B cell (primary cell): ENCODE data around the gene GRK5. TPM values are rescaled to one million over a fixed set of nuclear protein-coding genes. Genes with fewer than 3 reads are reported as not detected.
A peak's percentile ranks its signal among the peaks of the same experiment; 100 is the strongest.

Experiments
- ATAC-seq: fragments of 200-7000 bp; cut with Tn5 transposase; one replicate; pipeline ENCODE4 v1.10.0; 2021; ENCODE audit warnings: low read depth, mild to moderate bottlenecking, moderate number of reproducible peaks, moderate library complexity
- CTCF ChIA-PET: fragments of 350-600 bp; sonication (Branson Sonifier 250); formaldehyde crosslinking; loops from one replicate; lab custom pipeline; 2021; ENCODE audit warnings: antibody characterized with exemption, inconsistent platforms; lab: Charles Lee
- POLR2A ChIA-PET: fragments of 350-600 bp; sonication (Branson Sonifier 250); formaldehyde crosslinking; loops from one replicate; lab custom pipeline; 2021; ENCODE audit warnings: antibody characterized with exemption; lab: Charles Lee
- DNase-seq: peaks from one replicate; pipeline ENCODE4 v3.0.0; 2013
- H2AFZ ChIP-seq: 2 replicates; pipeline ENCODE4 v1.6.1; 2012; ENCODE audit warnings: mild to moderate bottlenecking, low read depth, low read length; ENCODE audit not compliant: insufficient read depth, poor library complexity, severe bottlenecking
- H3K27ac ChIP-seq, 2 donors: 1 replicate in 1 of 2; 2 replicates in 1 of 2; pipeline ENCODE4 v1.5.1; 2012 to 2013; ENCODE audit warnings: low read length in 2 of 2, mild to moderate bottlenecking in 2 of 2, moderate library complexity in 1 of 2
- H3K27me3 ChIP-seq, 4 experiments: fragments of 200-600 bp in 1 of 4; sonication (generic) in 1 of 4; replicated peaks in 1 of 4; 1 replicate in 2 of 4; 2 replicates in 2 of 4; pipeline versions ENCODE4 v1.6.1 to v1.7.0; 2013 to 2016; ENCODE audit warnings: low read length in 3 of 4, mild to moderate bottlenecking in 2 of 4, mixed read lengths in 1 of 4, moderate library complexity in 1 of 4; ENCODE audit not compliant: insufficient read depth in 4 of 4, control insufficient read depth in 3 of 4; ENCODE audit errors: control extremely low read depth in 1 of 4
- H3K36me3 ChIP-seq, 2 experiments: replicated peaks in 1 of 2; 1 replicate in 1 of 2; 2 replicates in 1 of 2; pipeline versions ENCODE4 v1.6.1 to v1.7.1; 2013; ENCODE audit warnings: low read length in 1 of 2; ENCODE audit not compliant: insufficient read depth in 2 of 2, control insufficient read depth in 1 of 2; ENCODE audit errors: control extremely low read depth in 1 of 2, extremely low read depth in 1 of 2
- H3K4me1 ChIP-seq, 2 donors: fragments of 200-600 bp in 1 of 2; sonication (generic) in 1 of 2; 1 replicate in 1 of 2; 2 replicates in 1 of 2; pipeline versions ENCODE4 v1.5.1 to v1.6.1; 2013 to 2017; ENCODE audit warnings: low read length in 2 of 2; ENCODE audit not compliant: control insufficient read depth in 2 of 2, insufficient read depth in 2 of 2
- H3K4me2 ChIP-seq: replicated peaks from 2 replicates; pipeline ENCODE3; 2012; ENCODE audit warnings: mild to moderate bottlenecking, low read depth, low read length; ENCODE audit not compliant: poor library complexity, severe bottlenecking
- H3K4me3 ChIP-seq, 5 experiments: fragments of 200-600 bp in 1 of 5; sonication (generic) in 1 of 5; 1 replicate in 3 of 5; 2 replicates in 2 of 5; pipeline versions ENCODE4 v1.5.1 to v1.7.0; 2011 to 2016; ENCODE audit warnings: low read length in 4 of 5, mild to moderate bottlenecking in 4 of 5, low read depth in 2 of 5, control low read depth in 1 of 5, moderate library complexity in 1 of 5; ENCODE audit not compliant: insufficient read depth in 1 of 5; ENCODE audit errors: control extremely low read depth in 1 of 5, extremely low read depth in 1 of 5
- H3K79me2 ChIP-seq: fragments of 200-600 bp; sonication (generic); one replicate; pipeline ENCODE4 v1.6.0; 2016; ENCODE audit warnings: low read length; ENCODE audit not compliant: control insufficient read depth, insufficient read depth
- H3K9ac ChIP-seq: fragments of 200-600 bp; sonication (generic); 2 replicates; pipeline ENCODE4 v1.6.1; 2017; ENCODE audit warnings: mild to moderate bottlenecking, low read length, moderate library complexity
- H3K9me3 ChIP-seq, 3 donors: one replicate each; pipeline versions ENCODE4 v1.6.1 to v1.7.1; 2013; ENCODE audit warnings: low read length in 2 of 3; ENCODE audit not compliant: control insufficient read depth in 2 of 3, insufficient read depth in 1 of 3; ENCODE audit errors: control extremely low read depth in 1 of 3
- H4K20me1 ChIP-seq: 2 replicates; pipeline ENCODE4 v1.6.0; 2012; ENCODE audit warnings: mild to moderate bottlenecking, low read length; ENCODE audit not compliant: insufficient read depth, control insufficient read depth, poor library complexity, severe bottlenecking
- H3K27ac Mint-ChIP-seq: one replicate; pipeline ENCODE4 v1.8.0; 2021; ENCODE audit warnings: mixed read lengths
- H3K27me3 Mint-ChIP-seq: one replicate; pipeline ENCODE4 v1.8.0; 2021; ENCODE audit warnings: mixed read lengths
- H3K4me1 Mint-ChIP-seq: one replicate; pipeline ENCODE4 v1.8.0; 2021; ENCODE audit warnings: mixed read lengths
- H3K4me3 Mint-ChIP-seq: one replicate; pipeline ENCODE4 v1.8.0; 2021; ENCODE audit warnings: mixed read lengths
- H3K9me3 Mint-ChIP-seq: one replicate; pipeline ENCODE4 v1.8.0; 2022; ENCODE audit warnings: mixed read lengths; ENCODE audit not compliant: insufficient read depth
- CTCF ChIP-seq: fragments of 200-600 bp; IDR thresholded peaks from one replicate; pipeline ENCODE4 v1.8.0; 2022; ENCODE audit warnings: antibody characterized with exemption, mild to moderate bottlenecking
- EZH2 ChIP-seq: IDR thresholded peaks from 2 replicates; pipeline ENCODE4 v1.6.1; 2012; ENCODE audit warnings: borderline replicate concordance, low read depth, mild to moderate bottlenecking, moderate library complexity, low read length; ENCODE audit not compliant: insufficient read depth, poor library complexity, severe bottlenecking
- whole genome bisulfite sequencing: methylation state at CpG from one replicate; pipeline ENCODE4 v1.1.5; 2013; ENCODE audit warnings: missing lambda C conversion rate; ENCODE audit not compliant: insufficient coverage; 5-methylcytosine and 5-hydroxymethylcytosine counted together
- intact Hi-C: fragments of 100-400 bp; cut with micrococcal nuclease; formaldehyde crosslinking; loops from one replicate; pipeline ENCODE4 v1.10.0; 2022
- polyA plus RNA-seq: library from polyadenylated mRNA; depleted of rRNA; stranded (reverse); fragments of >200 nt; gene quantifications from 2 replicates; pipeline ENCODE4 v1.2.3, GENCODE V29; 2012
- total RNA-seq, 2 donors: library from RNA; stranded (reverse); fragments of 120-200 nt in 1 of 2; gene quantifications; 1 replicate in 1 of 2; 2 replicates in 1 of 2; pipeline versions ENCODE4 v1.2.3 to v1.2.4, GENCODE V29; 2013 to 2022

Gene GRK5
- total and polyA plus RNA-seq, 2 donors (not counting 1 experiment from before 2014, with no cell fraction given), result 21.9 to 54.8 TPM

- DNase-seq (no peak), ATAC-seq (peak; percentile 67)
- Histone ChIP-seq H3K27ac (no peak overlapping the region), H3K4me3 (no peak overlapping the region), H3K4me2 (no peak overlapping the region), H3K79me2 (peaks cover 81% of the 10 kb centered on the region), H3K9me3 (no peaks in the 10 kb centered on the region), H3K27me3 (no peaks in the 10 kb centered on the region), H3K36me3 (peaks cover 0 to 16% of the 10 kb centered on the region in 2 experiments), H4K20me1 (peaks cover 33% of the 10 kb centered on the region), H2AFZ (no peak overlapping the region), H3K9ac (no peak overlapping the region), H3K4me1 (peaks cover 0 to 3% of the 10 kb centered on the region in 2 donors)
- no peaks in the 10 kb centered on the region for H3K27me3 Mint-ChIP-seq
- H3K4me1 Mint-ChIP-seq, result peaks cover 30% of the 10 kb centered on the region
- no peak for TF ChIP-seq EZH2
- CTCF ChIA-PET, result interaction anchor here (0.7 kb wide), 1 partner anchor 10 kb away, joined by 3 read pairs; no protein-coding TSS in a partner anchor
- no peak overlapping the region for H3K4me3 Mint-ChIP-seq
- POLR2A ChIA-PET, result no interaction called here
- H3K27ac Mint-ChIP-seq, result peak overlapping the region; percentile 26
- no peaks in the 10 kb centered on the region for H3K9me3 Mint-ChIP-seq
- WGBS, result 87% methylated on average over 12 of the region's 15 CpGs
- intact Hi-C loops, result no loop called here
Observed at GRCh38 chr10:119341459-119342301, 134.3 kb downstream of the GRK5 start.

GRCh38 chr10:119342335-119342734 lies 135.0 kb downstream of the GRK5 start:
- H3K9ac ChIP-seq, result no peak overlapping the region
- WGBS, result 100% methylated on average over 8 of the region's 9 CpGs
- peaks cover 34% of the 10 kb centered on the region for H4K20me1 ChIP-seq
- no peak for DNase-seq
- Mint-ChIP-seq H3K27me3 (no peaks in the 10 kb centered on the region), H3K4me3 (no peak overlapping the region), H3K27ac (no peak overlapping the region), H3K9me3 (no peaks in the 10 kb centered on the region), H3K4me1 (peaks cover 33% of the 10 kb centered on the region)
- TF ChIP-seq EZH2 (no peak), CTCF (no peak)
- peaks cover 80% of the 10 kb centered on the region for H3K79me2 ChIP-seq
- no peak overlapping the region for H3K4me3 ChIP-seq
- H3K4me1 ChIP-seq, result peaks cover 0 to 3% of the 10 kb centered on the region in 2 donors
- no peaks in the 10 kb centered on the region for H3K9me3 ChIP-seq
- POLR2A ChIA-PET, result no interaction called here
- no peak for ATAC-seq
- H3K4me2 ChIP-seq, result no peak overlapping the region
- CTCF ChIA-PET, result interaction anchor here (0.7 kb wide), 1 partner anchor 11 kb away, joined by 3 read pairs; no protein-coding TSS in a partner anchor
- no peaks in the 10 kb centered on the region for H3K27me3 ChIP-seq
- H2AFZ ChIP-seq, result no peak overlapping the region
- no peak overlapping the region for H3K27ac ChIP-seq
- intact Hi-C loops, result no loop called here
- H3K36me3 ChIP-seq, result peaks cover 0 to 14% of the 10 kb centered on the region in 2 experiments
